Kidney epithelial cell (primary cell): ENCODE results near the gene IGSF9B. TPM values are rescaled to one million over a fixed set of nuclear protein-coding genes. Genes with fewer than 3 reads are reported as not detected.

Experiments
- DNase-seq: peaks from one replicate; pipeline ENCODE4 v3.0.0-alpha.2; 2010; ENCODE audit warnings: low read depth
- H3K27me3 ChIP-seq: 2 replicates; pipeline ENCODE4 v1.6.0; 2011; ENCODE audit warnings: low read length; ENCODE audit not compliant: control insufficient read depth, insufficient read depth
- H3K36me3 ChIP-seq: 2 replicates; pipeline ENCODE4 v1.5.1; 2011; ENCODE audit warnings: low read length; ENCODE audit not compliant: control insufficient read depth, insufficient read depth
- H3K4me3 ChIP-seq: 2 replicates; pipeline ENCODE4 v1.5.1; 2011; ENCODE audit warnings: low read depth, mild to moderate bottlenecking, control low read depth, low read length
- total RNA-seq: library from RNA; depleted of rRNA; stranded (reverse); fragments of >200 nt; gene quantifications from 2 replicates; pipeline ENCODE4 v1.2.3, GENCODE V29; 2015
- TF ChIP-seq, protein P1 (sequence below): IDR thresholded peaks from 2 replicates; pipeline ENCODE4 v1.5.1; 2011; ENCODE audit warnings: mild to moderate bottlenecking, moderate library complexity, low read length, control low read depth, inconsistent platforms; ENCODE audit not compliant: insufficient read depth, poor library complexity, severe bottlenecking

Gene IGSF9B
- total RNA-seq, 1 donor from 2014 or later, result 5.9 TPM

DNA sequence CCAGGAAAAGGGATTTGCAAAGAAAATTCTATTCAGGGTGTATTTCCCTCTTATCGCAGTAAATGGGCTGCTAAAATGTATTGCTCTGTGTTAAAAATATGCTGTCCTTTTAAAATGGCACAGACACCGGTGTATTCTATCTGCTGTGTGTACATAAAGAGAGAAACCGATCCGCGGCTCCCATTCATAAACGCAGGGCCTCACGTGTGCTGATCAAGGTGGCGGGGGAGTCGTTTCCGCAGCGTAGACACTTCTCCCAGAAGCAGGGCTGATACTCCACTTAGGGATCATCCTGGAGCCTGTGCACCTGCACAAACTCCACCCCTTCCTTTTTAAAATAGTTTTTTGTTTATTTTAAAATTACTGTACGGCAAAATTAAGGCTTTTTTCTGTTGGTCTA lies 26.1 kb upstream of the IGSF9B start:
- peaks cover 8% of the 10 kb centered on the region for H3K27me3 ChIP-seq
- no peak for DNase-seq

DNA sequence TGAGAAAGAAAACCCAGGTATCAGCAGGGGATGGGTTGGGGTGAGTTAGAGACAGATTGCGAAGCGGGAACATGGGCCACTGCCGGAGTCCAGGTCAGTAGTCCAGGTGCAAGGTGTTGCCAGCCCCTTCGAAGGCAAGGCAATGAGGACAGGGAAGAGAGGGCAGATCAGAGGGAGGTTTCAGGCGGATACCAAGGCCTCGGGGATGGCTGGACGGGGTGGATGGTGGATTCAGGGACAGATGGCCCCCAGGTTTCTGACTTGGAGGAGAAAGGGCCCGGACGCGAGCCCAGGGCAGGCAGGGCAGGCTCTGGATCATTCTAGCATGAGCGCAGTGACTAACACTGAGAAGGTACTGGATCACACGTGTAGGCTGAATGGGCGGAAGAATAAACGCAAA lies 25.4 kb upstream of the IGSF9B start:
- DNase-seq, result no peak
- Histone ChIP-seq H3K4me3 (no peak overlapping the region), H3K36me3 (no peaks in the 10 kb centered on the region), H3K27me3 (peaks cover 6% of the 10 kb centered on the region)
- TF ChIP-seq, protein P1, sequence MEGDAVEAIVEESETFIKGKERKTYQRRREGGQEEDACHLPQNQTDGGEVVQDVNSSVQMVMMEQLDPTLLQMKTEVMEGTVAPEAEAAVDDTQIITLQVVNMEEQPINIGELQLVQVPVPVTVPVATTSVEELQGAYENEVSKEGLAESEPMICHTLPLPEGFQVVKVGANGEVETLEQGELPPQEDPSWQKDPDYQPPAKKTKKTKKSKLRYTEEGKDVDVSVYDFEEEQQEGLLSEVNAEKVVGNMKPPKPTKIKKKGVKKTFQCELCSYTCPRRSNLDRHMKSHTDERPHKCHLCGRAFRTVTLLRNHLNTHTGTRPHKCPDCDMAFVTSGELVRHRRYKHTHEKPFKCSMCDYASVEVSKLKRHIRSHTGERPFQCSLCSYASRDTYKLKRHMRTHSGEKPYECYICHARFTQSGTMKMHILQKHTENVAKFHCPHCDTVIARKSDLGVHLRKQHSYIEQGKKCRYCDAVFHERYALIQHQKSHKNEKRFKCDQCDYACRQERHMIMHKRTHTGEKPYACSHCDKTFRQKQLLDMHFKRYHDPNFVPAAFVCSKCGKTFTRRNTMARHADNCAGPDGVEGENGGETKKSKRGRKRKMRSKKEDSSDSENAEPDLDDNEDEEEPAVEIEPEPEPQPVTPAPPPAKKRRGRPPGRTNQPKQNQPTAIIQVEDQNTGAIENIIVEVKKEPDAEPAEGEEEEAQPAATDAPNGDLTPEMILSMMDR, result no peak

More for the DNA sequence above, 26.1 kb upstream of the IGSF9B start:
- H3K36me3 ChIP-seq, result no peaks in the 10 kb centered on the region
- no peak overlapping the region for H3K4me3 ChIP-seq
- TF ChIP-seq, protein P1, result no peak

DNA sequence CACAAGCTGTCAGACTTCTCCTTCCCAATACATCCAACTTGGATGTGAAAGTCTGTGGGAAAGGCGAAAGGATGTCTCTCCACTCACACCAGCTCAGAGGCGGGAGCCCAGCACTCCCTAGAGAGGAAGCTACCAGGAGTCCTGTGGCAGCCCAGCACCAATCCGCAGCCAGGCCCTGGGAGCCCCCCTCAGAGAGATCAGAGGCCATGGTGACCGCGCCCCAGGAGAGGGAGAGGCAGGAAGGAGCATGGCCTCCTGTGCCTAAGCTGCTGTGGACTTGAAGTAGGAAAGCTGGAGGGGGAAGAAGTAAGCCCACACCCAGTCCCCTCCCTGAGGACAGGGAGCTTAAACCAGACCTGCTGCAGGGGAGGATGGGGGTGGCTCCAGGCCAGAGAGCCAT lies 24.4 kb upstream of the IGSF9B start:
- peaks cover 10% of the 10 kb centered on the region for H3K27me3 ChIP-seq

DNA sequence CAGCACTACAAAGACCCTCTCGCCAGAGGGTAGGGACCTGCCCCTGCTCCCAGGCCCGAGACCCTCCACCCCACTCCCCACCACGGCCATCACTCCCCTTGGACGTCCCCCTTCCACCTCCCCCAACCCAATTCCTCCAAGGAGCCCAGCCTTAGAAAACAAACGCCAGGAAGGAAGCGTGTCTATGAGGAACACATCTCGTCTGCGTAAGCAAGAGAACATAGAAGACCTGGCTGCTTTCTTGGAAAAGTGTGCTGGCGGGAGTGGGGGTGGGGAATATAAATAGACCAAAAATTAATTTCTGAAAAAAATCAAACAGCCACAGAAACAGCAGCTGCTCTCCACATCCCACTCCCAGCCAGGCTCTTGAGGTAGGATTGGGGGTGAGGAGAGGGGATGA lies 23.9 kb upstream of the IGSF9B start:
- no peak for DNase-seq
- peaks cover 10% of the 10 kb centered on the region for H3K27me3 ChIP-seq
- H3K36me3 ChIP-seq, result no peaks in the 10 kb centered on the region
- no peak overlapping the region for H3K4me3 ChIP-seq
- TF ChIP-seq, protein P1, result no peak

More for the DNA sequence above, 24.4 kb upstream of the IGSF9B start:
- Histone ChIP-seq H3K4me3 (no peak overlapping the region), H3K36me3 (no peaks in the 10 kb centered on the region)
- DNase-seq, result no peak
- TF ChIP-seq, protein P1, result no peak

DNA sequence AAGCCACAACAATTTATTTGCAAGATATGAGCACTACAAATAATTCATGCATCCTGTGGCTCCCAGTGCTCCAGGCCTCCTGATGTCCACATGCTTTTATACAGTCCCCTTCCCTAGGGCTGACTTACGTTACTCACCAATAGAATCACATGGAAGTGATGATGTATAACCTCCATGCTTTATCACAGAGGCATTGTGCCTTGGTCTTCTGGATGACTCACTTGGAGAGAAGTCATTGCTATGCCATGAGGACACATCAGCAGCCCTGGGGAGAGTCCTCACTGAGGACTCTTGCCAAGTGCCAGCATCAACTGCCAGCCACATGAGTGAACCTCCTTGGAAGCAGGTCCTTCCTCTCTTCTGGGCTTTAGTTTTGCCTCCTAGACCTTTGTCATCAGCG lies 22.0 kb upstream of the IGSF9B start:
- no peak overlapping the region for H3K4me3 ChIP-seq
- H3K36me3 ChIP-seq, result no peaks in the 10 kb centered on the region
- H3K27me3 ChIP-seq, result peaks cover 10% of the 10 kb centered on the region
- TF ChIP-seq, protein P1, result no peak
- DNase-seq, result no peak

DNA sequence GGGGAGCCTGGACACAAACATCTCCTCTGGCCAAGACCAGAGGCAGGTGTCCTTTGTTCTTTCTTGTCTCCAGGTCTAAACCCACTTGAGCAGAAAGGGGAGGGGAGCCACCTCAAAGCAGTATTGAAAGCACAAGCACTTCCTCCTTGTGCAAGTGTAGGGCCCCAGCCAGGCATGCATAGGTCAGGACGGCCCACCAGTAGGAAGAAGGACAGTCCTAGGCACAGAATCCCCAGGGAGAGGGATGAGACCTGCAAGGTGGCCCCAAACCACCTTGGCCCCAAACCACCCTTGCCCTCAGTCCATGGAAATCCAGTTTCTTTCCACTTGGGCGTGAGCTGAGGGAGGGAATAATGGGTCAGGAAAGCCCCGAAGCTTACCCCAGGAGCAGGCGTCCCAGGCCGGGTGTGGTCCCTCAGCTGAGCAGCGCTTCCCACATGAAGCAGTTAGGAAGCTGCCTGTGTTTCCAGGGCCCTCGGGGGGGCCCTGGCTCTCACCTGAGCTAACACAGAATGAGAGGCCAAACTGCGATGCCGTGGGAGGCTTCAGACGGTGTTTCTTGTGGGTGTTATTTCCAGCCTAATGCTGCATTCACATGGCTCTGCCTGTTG lies 20.4 kb upstream of the IGSF9B start:
- H3K4me3 ChIP-seq, result no peak overlapping the region
- H3K27me3 ChIP-seq, result peaks cover 5% of the 10 kb centered on the region
- TF ChIP-seq, protein P1, result no peak
- DNase-seq, result no peak
- H3K36me3 ChIP-seq, result no peaks in the 10 kb centered on the region
